NOMO-1 treated with DMSO at 0.1 percent for 48 hours (cell line): ENCODE results near the gene SSTR5.

Experiments
- DNase-seq: peaks from one replicate; lab custom pipeline; 2025; ENCODE audit not compliant: unreplicated experiment; lab: John Stamatoyannopoulos, UW

The SSTR5 gene

DNA sequence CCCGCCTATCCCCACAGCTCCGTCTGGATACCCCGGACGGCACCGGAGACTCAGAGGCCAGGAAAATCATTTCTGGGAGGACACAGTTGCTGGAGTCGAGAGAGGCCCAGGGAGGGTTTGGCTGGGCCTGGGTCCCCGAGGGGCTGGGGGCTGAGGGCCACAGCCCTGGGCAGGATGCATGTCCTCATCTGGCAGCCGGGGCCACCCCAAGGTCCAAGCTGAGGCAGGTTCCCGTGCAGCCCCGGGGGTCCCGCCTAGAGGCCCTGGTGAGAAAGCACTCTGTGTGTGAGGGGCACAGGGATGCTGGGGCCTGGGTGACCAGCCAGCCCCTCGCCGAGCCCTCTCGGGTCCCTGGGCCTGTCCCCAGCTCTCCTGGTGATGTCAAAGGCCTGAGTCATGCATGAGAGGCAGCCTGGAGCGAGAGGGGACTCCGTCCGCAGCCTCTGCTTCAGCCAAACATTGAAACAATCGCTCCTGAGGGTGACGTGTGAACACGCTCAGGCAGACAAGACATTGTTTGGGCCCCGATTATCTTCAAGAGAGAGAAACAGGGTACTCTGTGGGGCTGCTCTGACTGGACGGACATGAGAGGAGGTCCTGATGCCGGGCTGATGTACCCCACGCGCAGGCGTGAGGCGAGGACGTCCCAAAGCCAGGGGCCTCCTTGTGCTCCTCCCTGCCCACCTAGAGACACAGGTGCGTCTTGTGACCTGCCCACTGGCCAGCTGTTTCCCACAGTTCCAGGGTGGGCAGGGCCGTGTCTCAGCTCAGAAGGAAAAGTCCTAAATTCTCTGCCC, 49.3 kb downstream of the SSTR5 start:
- DNase-seq = no peak

DNA sequence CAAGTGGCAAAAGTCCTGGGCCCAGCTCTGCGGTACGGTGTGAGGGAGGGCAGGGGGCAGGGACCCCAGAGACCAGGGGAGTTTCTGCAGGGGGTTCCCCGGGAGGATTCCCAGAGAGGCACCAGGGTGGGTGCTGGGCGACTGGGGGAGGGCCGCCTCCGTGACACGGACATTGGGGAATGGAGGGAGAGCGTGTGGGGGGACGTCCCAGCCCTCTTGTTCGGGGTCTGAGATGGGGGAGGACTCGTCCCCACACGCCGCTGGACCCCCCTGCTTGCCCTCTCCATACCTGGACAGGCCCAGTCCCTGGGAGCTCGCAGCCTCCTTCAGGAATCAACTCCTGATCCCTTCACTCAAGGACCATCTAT, 49.8 kb downstream of the SSTR5 start:
- no peak for DNase-seq

DNA sequence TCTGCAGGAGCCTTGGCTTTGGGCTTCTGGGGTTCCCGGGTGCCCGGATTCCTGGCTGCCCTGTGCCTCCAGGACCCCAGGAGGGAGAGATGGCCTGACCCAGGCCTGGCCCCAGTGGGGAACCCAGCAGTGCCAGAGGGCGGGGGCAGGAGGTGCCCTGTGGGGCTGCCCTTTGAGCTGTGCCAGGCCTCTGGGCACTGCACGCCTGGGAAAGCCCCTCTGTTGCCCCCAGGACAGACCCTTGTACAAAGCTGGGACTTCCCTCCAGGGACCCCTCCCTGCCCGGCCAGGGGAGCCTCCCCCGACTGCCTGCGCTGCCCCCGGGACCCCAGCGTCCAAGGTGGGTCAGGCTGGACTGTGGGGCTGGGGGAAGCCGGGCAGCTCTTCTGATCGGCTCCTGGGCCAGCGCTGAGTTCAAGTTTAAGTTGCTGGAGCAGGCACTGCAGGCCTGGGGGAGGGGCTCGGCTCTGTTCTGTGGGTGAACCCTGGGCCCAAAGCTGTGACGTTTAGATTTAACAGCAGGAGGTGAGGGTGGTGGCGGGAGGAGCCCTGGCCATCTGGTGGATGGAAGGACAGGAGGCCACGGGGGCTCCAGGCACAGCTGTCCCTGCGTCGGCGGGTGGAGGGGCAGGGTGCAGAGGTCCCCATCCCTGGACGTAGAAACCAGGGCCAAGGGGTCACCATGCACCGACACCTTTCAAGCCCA, 51.1 kb downstream of the SSTR5 start:
- DNase-seq = no peak

DNA sequence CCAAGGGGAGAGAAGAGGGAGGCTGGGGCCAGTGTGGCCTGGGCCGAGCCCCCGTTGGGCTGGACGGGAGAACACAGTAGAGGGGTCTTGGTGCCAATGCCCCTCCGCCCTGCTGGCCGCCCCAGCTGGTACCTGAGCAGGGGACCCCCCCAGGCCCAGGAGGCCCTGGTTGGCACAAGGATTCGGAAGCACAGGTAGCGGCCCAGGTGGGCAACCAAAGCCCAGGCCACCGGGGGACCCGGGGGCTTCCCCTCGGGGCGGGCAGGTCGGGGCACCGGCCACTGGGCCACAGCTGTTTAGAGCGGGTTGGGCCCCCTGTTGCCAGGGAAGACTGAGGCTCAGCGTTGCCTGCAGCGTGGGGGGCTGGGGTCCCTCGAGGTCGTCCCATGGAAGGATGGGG, 51.7 kb downstream of the SSTR5 start:
- DNase-seq = no peak

DNA sequence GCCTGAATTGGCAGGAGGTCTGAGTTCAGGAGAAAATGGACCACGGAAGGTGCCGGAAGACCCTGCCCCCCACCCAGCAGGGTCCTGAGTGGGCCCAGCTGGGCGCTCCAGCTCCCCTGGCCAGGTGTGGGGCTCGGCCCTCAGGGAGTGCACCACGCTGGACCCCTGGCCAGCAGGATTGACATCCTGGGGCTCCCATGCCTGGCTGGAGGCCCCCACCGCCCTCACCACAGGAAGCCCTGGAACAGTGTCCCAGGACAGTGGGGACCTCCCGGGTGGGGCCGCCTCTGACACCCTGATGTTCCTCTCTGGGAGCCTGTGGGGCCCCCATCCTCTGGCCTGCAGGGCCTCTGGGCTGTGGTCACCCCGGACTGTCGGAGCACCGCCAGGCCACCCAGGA, 52.2 kb downstream of the SSTR5 start:
- DNase-seq = no peak

DNA sequence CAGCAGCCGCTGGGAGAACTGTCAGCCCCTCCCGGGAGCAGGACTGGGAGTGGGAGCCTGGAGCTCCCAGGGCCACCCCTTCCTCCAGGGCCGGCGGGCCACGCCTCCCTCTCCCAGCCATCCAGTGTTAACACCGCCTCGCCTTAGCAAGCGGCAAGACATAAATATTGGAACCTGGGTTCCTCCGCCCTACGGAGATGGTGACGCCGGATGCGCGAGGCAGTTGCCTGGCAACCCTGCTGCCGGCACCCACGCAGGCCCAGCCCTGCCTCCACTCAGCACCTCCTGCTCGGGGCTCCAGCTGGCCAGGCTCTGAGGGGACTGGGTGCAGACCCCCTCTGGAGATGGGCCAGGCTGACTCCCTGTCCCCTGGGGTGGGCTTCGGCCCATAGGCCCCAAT, 52.9 kb downstream of the SSTR5 start:
- DNase-seq = no peak

DNA sequence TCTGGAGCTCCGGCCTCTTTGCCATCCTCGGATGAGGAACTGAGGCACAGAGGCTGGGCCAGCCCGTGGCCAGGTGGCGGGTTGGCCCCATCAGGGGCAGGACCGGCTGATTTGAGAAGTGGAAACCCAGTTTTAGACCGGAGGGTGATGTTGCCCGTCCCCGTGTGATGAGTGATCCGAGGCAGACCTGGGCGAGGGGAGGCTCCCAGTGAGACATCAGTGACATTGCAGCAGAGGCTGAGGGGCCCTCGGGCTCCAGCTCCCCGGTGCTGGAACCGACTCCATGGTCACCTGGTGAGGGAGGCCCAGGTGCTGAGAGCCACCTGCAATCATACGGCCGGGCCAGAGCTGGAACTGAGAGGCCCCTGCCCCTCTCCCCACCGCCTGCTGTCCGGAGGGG, 53.5 kb downstream of the SSTR5 start:
- no peak for DNase-seq

DNA sequence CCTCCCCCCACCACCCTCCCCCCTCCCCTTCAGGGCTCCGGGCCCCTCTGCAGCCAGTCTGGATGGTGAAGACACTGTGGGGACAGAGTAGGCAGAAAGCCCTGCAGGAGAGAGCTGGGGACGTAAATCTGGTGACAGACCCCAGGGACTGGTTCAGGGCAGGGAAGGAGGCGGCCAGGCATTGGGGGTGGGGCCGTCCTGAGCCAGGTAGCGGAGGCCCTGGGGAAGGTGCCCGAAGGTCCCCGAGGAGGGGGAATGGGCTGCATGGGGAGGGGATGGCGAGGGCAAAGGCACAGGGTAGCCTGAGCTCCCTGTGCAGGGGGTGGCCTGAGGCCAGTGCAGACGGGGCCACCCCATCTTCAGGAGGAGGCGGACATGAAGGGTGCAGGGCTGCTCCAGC, 54.0 kb downstream of the SSTR5 start:
- DNase-seq = no peak

DNA sequence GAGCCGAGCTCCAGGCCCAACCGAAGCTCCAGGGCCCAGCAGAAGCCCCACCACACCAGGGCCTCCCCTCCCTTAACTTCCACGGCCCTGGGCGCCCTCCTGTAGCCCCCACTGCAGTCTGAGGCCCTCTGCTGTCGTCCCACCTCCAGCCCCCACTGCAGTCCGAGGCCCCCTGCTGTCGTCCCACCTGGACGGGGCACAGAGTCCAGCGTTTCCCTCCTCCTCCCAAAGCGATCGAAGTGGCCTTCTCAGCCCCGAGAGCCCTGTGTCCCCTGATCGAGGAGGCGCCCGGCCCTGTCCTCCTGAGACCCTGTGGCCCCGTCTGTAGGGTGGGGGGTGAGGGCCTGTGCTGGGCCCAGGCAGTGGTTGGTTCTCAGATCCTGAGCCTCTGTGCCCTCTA, 54.6 kb downstream of the SSTR5 start:
- DNase-seq = no peak

DNA sequence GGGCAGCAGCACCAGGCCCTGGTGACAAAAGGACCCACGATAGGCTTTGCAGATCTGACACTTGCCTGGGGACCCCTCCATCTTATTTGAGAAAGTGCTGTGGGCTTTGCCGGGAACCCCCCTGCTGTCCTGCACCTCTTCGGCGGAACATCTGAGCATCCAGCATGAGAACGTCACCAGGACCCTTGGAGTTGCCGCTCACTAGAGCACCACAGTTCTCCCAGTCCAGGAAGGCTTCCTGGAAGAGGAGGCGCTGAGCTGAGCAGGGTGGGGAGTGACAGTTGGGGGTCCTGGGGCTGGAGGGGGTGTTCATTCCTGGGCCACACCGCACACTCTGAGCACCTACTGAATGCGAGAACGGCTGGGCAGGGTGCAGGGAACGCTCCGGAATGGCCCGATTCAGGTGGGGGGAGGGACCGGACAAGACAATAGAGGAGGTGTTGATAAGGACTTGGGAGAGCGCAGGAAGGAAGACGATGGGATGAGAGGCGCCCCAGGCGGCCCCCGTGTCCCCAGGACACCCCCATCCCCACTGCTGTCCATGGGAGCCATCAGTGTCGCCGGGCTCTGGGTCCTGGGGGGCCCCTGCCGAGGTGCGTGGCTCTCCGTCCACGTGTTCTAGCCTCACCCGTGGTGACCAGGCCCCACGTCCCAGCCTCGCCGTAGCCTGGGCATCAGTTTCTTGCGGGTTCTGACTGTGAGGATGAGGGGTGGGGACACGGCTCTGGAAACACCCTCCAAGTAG, 55.6 kb downstream of the SSTR5 start:
- DNase-seq = no peak

DNA sequence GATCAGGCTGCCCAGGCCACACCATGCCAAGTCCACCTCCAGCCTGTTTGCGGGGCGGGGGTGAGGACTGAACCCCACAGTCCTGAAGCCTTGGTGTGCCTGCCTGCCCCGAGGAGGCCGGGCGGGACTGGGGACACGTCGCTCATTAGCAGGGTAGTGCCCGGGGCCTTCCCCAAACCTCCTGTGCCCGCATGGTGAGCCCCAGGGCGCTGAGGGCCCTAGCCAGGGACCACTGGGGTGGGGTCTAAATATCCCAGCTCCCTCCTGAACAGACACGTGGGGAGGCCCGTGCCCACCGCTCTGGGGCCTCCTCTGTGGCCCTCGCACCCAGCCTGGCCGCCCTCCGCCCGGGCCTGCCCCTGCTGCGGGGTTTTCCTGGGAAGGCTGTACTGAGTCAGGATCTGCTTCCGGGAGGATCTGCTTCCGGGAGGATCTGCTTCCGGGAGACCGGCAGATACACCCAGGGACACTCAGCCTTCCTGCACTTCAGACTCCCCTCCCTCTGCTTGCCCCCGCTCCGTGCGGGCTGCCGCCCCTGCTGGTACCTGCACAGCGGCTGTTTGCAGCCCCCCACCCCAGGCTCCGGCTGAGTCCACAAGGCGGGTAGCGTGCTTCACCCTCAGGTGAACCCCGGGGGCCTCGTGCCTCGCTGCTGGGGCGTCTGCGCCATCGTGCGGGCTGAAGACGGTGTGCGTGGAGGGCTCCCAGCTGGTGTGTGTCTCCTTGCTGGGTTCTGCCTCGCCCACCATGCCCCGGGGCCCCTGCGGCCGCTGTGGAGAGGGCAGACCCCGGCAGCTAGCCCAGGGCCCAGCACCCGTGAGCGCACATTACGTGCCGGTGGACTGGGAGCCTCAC, 56.8 kb downstream of the SSTR5 start:
- no peak for DNase-seq

DNA sequence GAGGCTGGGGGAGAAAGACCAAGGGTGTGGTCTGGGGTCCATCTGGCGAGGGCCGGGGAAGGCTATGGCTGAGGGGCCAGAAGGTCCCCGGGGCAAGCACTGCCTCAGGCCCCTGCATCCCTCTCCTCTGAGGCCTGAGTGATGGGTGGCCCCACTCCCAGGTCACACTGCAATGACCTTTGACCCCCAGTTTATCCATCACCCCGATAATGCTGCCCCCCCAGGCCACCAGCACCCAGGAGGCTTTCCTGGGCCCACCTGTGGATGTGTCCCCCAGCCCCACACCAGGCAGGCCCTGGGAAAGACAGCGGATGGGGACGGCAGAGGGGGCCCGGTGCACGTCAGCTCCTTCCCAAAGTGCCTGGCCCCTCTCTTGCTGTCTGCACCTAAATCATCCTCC, 57.8 kb downstream of the SSTR5 start:
- no peak for DNase-seq
